Psoas muscle (tissue), 8 donors: ENCODE data around the gene LRP1B. TPM values are rescaled to one million over a fixed set of nuclear protein-coding genes. Genes with fewer than 3 reads are reported as not detected.

Experiments
- ATAC-seq, 4 donors: fragments of 200-7000 bp; cut with Tn5 transposase; one replicate each; pipeline ENCODE4 v1.9.1; 2020; ENCODE audit warnings: moderate library complexity in 3 of 4, mild to moderate bottlenecking in 2 of 4
- DNase-seq, 2 donors: peaks; one replicate each; pipeline ENCODE4 v3.0.0-alpha.2; 2020
- H3K27ac ChIP-seq: fragments of 200-600 bp; one replicate; pipeline ENCODE4 v1.8.0; 2022
- H3K27me3 ChIP-seq, 3 donors: fragments of 200-600 bp in 1 of 3; one replicate each; pipeline versions ENCODE4 v1.6.1 to v1.8.0; 2013 to 2022; ENCODE audit warnings: low read length in 2 of 3, mild to moderate bottlenecking in 2 of 3, moderate library complexity in 1 of 3; ENCODE audit not compliant: insufficient read depth in 3 of 3
- H3K36me3 ChIP-seq, 2 donors: fragments of 200-600 bp in 1 of 2; one replicate each; pipeline versions ENCODE4 v1.6.1 to v1.8.0; 2013 to 2022; ENCODE audit warnings: low read depth in 1 of 2, mild to moderate bottlenecking in 1 of 2, moderate library complexity in 1 of 2; ENCODE audit not compliant: insufficient read depth in 1 of 2
- H3K4me1 ChIP-seq: fragments of 200-600 bp; one replicate; pipeline ENCODE4 v1.8.0; 2022
- H3K4me3 ChIP-seq: fragments of 200-600 bp; one replicate; pipeline ENCODE4 v1.8.0; 2022; ENCODE audit warnings: mild to moderate bottlenecking
- H3K9me3 ChIP-seq: fragments of 200-600 bp; one replicate; pipeline ENCODE4 v1.8.0; 2022
- CTCF ChIP-seq: fragments of 200-600 bp; IDR thresholded peaks from one replicate; pipeline ENCODE4 v1.8.0; 2022; ENCODE audit warnings: antibody characterized with exemption
- WGBS, 3 donors: extraction: QIAGEN DNeasy Blood & Tissue Kit; methylation state at CpG; one replicate each; pipeline versions ENCODE4 v1.1.6 to v1.1.7; 2013; 5-methylcytosine and 5-hydroxymethylcytosine counted together
- intact Hi-C, 2 donors: fragments of 100-400 bp; cut with DNase I; formaldehyde crosslinking; loops; one replicate each; pipeline versions ENCODE4 v1.11.0 to v1.14.2; 2022
- polyA plus RNA-seq, 3 donors: library from polyadenylated mRNA; stranded (reverse); fragments of 200-250 nt; gene quantifications; one replicate each; pipeline ENCODE4 v1.2.3, GENCODE V29; 2013
- total RNA-seq, 4 donors: library from RNA; stranded (reverse); fragmentation: NEBNext Ultra II Directional in 2 of 4; extraction: Animal tissue kit (Norgen Biotek cat#: 25700) in 2 of 4; gene quantifications; one replicate each; pipeline versions ENCODE4 v1.2.1 to v1.2.4, GENCODE V29; 2021 to 2023
- donor health status: healthy with polysubstance abuse.
- donor health status: DM: no; HTN: no; CAD: no; lungs with moderate emphysema.
- donor health status: Bipolar disorder and iron deficiency.
- donor health status: healthy.
- donor health status: DM: yes; HTN: yes; CAD: no.
- donor health status: DM: no; HTN: no; CAD: no.
- donor health status: DM: no; HTN: no; CAD: no.
- donor health status: DM: yes; HTN: yes; CAD: no.

The LRP1B gene
- total and polyA plus RNA-seq, 7 donors, result 0.33 to 3.3 (median 0.95) TPM

- H3K9me3 ChIP-seq, result no peaks in the 10 kb centered on the region
- no peak overlapping the region for H3K4me3 ChIP-seq
- no peaks in the 10 kb centered on the region for H3K4me1 ChIP-seq
- 28 to 37% (median 37%) methylated on average over 4 of the region's 4 CpGs for WGBS, 3 donors
- ATAC-seq, result no peak
- no peaks in the 10 kb centered on the region for H3K36me3 ChIP-seq
- H3K27ac ChIP-seq, result no peak overlapping the region
- H3K27me3 ChIP-seq, result no peaks in the 10 kb centered on the region
- intact Hi-C loops, result no loop called here
- no peak for DNase-seq
- no peak for TF ChIP-seq CTCF
Observed at GRCh38 chr2:140508756-140509155, 1622.1 kb downstream of the LRP1B start.

GRCh38 chr2:140506606-140507005 is 1624.2 kb downstream of the LRP1B start:
- Histone ChIP-seq H3K27me3 (no peaks in the 10 kb centered on the region), H3K36me3 (no peaks in the 10 kb centered on the region), H3K9me3 (no peaks in the 10 kb centered on the region), H3K27ac (no peak overlapping the region), H3K4me3 (no peak overlapping the region), H3K4me1 (no peaks in the 10 kb centered on the region)
- ATAC-seq, result no peak
- no peak for TF ChIP-seq CTCF
- DNase-seq, result no peak
- 71 to 75% (median 72%) methylated on average over 2 of the region's 2 CpGs for WGBS, 3 donors
- intact Hi-C loops, result no loop called here

- H3K36me3 ChIP-seq, result no peaks in the 10 kb centered on the region
- intact Hi-C loops, result no loop called here
- DNase-seq (no peak), ATAC-seq (no peak)
- H3K4me3 ChIP-seq, result no peak overlapping the region
- no peaks in the 10 kb centered on the region for H3K9me3 ChIP-seq
- H3K27me3 ChIP-seq, result no peaks in the 10 kb centered on the region
- no peaks in the 10 kb centered on the region for H3K4me1 ChIP-seq
- 53 to 66% (median 61%) methylated on average over 2 of the region's 2 CpGs for whole genome bisulfite sequencing, 3 donors
- H3K27ac ChIP-seq, result no peak overlapping the region
- no peak for TF ChIP-seq CTCF
Observed at GRCh38 chr2:140504601-140505000, 1626.2 kb downstream of the LRP1B start.

- 65 to 80% (median 78%) methylated on average over 6 of the region's 6 CpGs for WGBS, 3 donors
- H3K9me3 ChIP-seq, result no peaks in the 10 kb centered on the region
- no peak for TF ChIP-seq CTCF
- H3K36me3 ChIP-seq, result no peaks in the 10 kb centered on the region
- no peak overlapping the region for H3K4me3 ChIP-seq
- no peaks in the 10 kb centered on the region for H3K27me3 ChIP-seq
- H3K4me1 ChIP-seq, result no peaks in the 10 kb centered on the region
- intact Hi-C loops, result no loop called here
- ATAC-seq (no peak), DNase-seq (no peak)
- H3K27ac ChIP-seq, result no peak overlapping the region
Observed at GRCh38 chr2:140502951-140503630, 1627.7 kb downstream of the LRP1B start.

GRCh38 chr2:140498360-140498759 is 1632.5 kb downstream of the LRP1B start:
- no peaks in the 10 kb centered on the region for H3K9me3 ChIP-seq
- no peaks in the 10 kb centered on the region for H3K4me1 ChIP-seq

More at GRCh38 chr2:140498360-140498759, 1632.5 kb downstream of the LRP1B start:
- no peak for ATAC-seq
- intact Hi-C loops, result no loop called here
- DNase-seq, result no peak
- H3K4me3 ChIP-seq, result no peak overlapping the region
- no peaks in the 10 kb centered on the region for H3K27me3 ChIP-seq
- H3K36me3 ChIP-seq, result no peaks in the 10 kb centered on the region
- no peak overlapping the region for H3K27ac ChIP-seq
- TF ChIP-seq CTCF, result no peak
- 38 to 50% (median 45%) methylated on average over 4 of the region's 4 CpGs for WGBS, 3 donors
